Measurements from ENCODE around the gene EPN2.

GRCh38 chr17:19384723-19385391 lies 147.7 kb downstream of the EPN2 start:
- TF ChIP-seq POLR2A (IDR thresholded peaks at IDR 0.05) = peak in 1 of 2 donors; percentile 27
- TF ChIP-seq, protein P1, sequence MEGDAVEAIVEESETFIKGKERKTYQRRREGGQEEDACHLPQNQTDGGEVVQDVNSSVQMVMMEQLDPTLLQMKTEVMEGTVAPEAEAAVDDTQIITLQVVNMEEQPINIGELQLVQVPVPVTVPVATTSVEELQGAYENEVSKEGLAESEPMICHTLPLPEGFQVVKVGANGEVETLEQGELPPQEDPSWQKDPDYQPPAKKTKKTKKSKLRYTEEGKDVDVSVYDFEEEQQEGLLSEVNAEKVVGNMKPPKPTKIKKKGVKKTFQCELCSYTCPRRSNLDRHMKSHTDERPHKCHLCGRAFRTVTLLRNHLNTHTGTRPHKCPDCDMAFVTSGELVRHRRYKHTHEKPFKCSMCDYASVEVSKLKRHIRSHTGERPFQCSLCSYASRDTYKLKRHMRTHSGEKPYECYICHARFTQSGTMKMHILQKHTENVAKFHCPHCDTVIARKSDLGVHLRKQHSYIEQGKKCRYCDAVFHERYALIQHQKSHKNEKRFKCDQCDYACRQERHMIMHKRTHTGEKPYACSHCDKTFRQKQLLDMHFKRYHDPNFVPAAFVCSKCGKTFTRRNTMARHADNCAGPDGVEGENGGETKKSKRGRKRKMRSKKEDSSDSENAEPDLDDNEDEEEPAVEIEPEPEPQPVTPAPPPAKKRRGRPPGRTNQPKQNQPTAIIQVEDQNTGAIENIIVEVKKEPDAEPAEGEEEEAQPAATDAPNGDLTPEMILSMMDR (IDR thresholded peaks at IDR 0.05) = peak in 1 of 5 experiments; percentile 5

Measured in tibial nerve (tissue), 3 donors.